IMR-90 (cell line): ENCODE data around the gene FTCDNL1.

ENCODE experiments used
- CHD1 ChIP-seq: IDR thresholded peaks from 2 replicates; pipeline ENCODE4 v1.6.1; 2012; ENCODE audit warnings: low read depth, low read length, improper control_type of control experiment
- POLR2A ChIP-seq: IDR thresholded peaks from 2 replicates; pipeline ENCODE4 v1.6.1; 2012; ENCODE audit warnings: mild to moderate bottlenecking, low read depth, low read length

DNA sequence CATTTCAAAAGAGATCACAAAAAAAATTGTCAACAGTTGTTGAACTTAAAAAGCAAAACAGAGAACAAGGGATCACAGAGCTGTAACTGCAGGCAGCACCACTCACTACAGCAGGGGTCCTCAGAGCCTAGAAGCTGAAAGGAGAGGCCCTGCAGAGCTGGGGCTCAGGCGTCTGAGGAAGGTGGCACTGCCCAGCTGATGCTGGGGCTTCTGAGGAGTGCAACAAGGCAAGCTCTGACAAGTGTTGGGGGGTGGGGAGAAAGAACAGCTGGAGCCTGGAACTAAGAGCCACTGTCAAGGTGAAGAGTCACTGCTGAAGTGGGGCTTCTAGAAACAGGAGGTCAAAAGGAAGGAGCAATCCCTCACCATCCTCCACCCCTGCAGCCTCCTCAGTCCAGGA is 46.2 kb downstream of the FTCDNL1 start:
- TF ChIP-seq POLR2A (no peak), CHD1 (no peak)
